Mesenchymal stem cell (in vitro differentiated cells and primary cell): ENCODE data around the gene NOC4L.

ENCODE experiments used
- DNase-seq: peaks from one replicate; pipeline ENCODE4 v3.0.0-alpha.2; 2013
- H2AFZ ChIP-seq: one replicate; pipeline ENCODE4 v1.6.1; 2013; ENCODE audit warnings: low read depth, mild to moderate bottlenecking, control low read depth, inconsistent platforms, low read length, moderate library complexity
- H2AK5ac ChIP-seq: 2 replicates; pipeline ENCODE4 v1.6.1; 2013; ENCODE audit warnings: low read length, moderate library complexity, mild to moderate bottlenecking, inconsistent platforms; ENCODE audit not compliant: severe bottlenecking
- H2BK120ac ChIP-seq: one replicate; pipeline ENCODE4 v1.6.1; 2013; ENCODE audit warnings: low read depth, mild to moderate bottlenecking, inconsistent platforms, low read length, moderate library complexity
- H2BK12ac ChIP-seq, 2 experiments: one replicate each; pipeline ENCODE4 v1.6.1; 2013; ENCODE audit warnings: inconsistent platforms in 2 of 2, low read length in 2 of 2, mild to moderate bottlenecking in 2 of 2, moderate library complexity in 2 of 2, control low read depth in 1 of 2
- H2BK15ac ChIP-seq: one replicate; pipeline ENCODE4 v1.6.1; 2013; ENCODE audit warnings: mild to moderate bottlenecking, low read depth, inconsistent platforms; ENCODE audit not compliant: poor library complexity, severe bottlenecking
- H2BK5ac ChIP-seq: 2 replicates; pipeline ENCODE4 v1.6.1; 2013; ENCODE audit warnings: low read depth, mild to moderate bottlenecking, low read length, control low read depth, inconsistent platforms; ENCODE audit not compliant: poor library complexity, severe bottlenecking
- H3K14ac ChIP-seq, 2 experiments: one replicate each; pipeline ENCODE4 v1.6.1; 2013; ENCODE audit warnings: inconsistent platforms in 2 of 2, low read length in 2 of 2, control low read depth in 1 of 2, mild to moderate bottlenecking in 1 of 2, moderate library complexity in 1 of 2
- H3K18ac ChIP-seq, 2 experiments: one replicate each; pipeline ENCODE4 v1.6.1; 2013; ENCODE audit warnings: inconsistent platforms in 2 of 2, low read length in 2 of 2, control low read depth in 1 of 2, low read depth in 1 of 2, mild to moderate bottlenecking in 1 of 2
- H3K23ac ChIP-seq, 2 experiments: one replicate each; pipeline ENCODE4 v1.6.1; 2013; ENCODE audit warnings: inconsistent platforms in 2 of 2, low read length in 2 of 2, mild to moderate bottlenecking in 2 of 2, moderate library complexity in 2 of 2, control low read depth in 1 of 2
- H3K27ac ChIP-seq: 2 replicates; pipeline ENCODE4 v1.5.1; 2013; ENCODE audit warnings: mild to moderate bottlenecking, moderate library complexity, low read length, control low read depth, inconsistent platforms; ENCODE audit not compliant: poor library complexity, severe bottlenecking
- H3K27me3 ChIP-seq, 2 experiments: 2 replicates each; pipeline versions ENCODE4 v1.6.1 to v1.7.0; 2013; ENCODE audit warnings: low read length in 2 of 2, mild to moderate bottlenecking in 2 of 2, moderate library complexity in 2 of 2, control low read depth in 1 of 2, inconsistent platforms in 1 of 2; ENCODE audit not compliant: control insufficient read depth in 1 of 2, insufficient read depth in 1 of 2
- H3K36me3 ChIP-seq, 2 experiments: 2 replicates each; pipeline versions ENCODE4 v1.6.1 to v1.7.0; 2013; ENCODE audit warnings: low read length in 2 of 2, control low read depth in 1 of 2, inconsistent platforms in 1 of 2, low read depth in 1 of 2, mild to moderate bottlenecking in 1 of 2; ENCODE audit not compliant: insufficient read depth in 2 of 2, control insufficient read depth in 1 of 2
- H3K4ac ChIP-seq, 2 experiments: one replicate each; pipeline ENCODE4 v1.6.1; 2013; ENCODE audit warnings: inconsistent platforms in 2 of 2, low read length in 2 of 2, mild to moderate bottlenecking in 2 of 2, moderate library complexity in 2 of 2, control low read depth in 1 of 2, low read depth in 1 of 2
- H3K4me1 ChIP-seq: 2 replicates; pipeline ENCODE4 v1.6.1; 2013; ENCODE audit warnings: low read depth, low read length, control low read depth; ENCODE audit not compliant: control insufficient read depth, insufficient read depth
- H3K4me2 ChIP-seq: 2 replicates; pipeline ENCODE4 v1.6.1; 2013; ENCODE audit warnings: low read length, mild to moderate bottlenecking, inconsistent platforms; ENCODE audit not compliant: poor library complexity, severe bottlenecking
- H3K4me3 ChIP-seq, 2 experiments: 2 replicates each; pipeline versions ENCODE4 v1.5.1 to v1.7.0; 2013; ENCODE audit warnings: low read length in 2 of 2, mild to moderate bottlenecking in 2 of 2, control low read depth in 1 of 2, low read depth in 1 of 2; ENCODE audit not compliant: insufficient read depth in 1 of 2
- H3K79me1 ChIP-seq: replicated peaks from 2 replicates; pipeline ENCODE4 v1.6.1; 2013; ENCODE audit warnings: mild to moderate bottlenecking, control low read depth, low read length, inconsistent platforms; ENCODE audit not compliant: poor library complexity, severe bottlenecking
- H3K9ac ChIP-seq: 2 replicates; pipeline ENCODE4 v1.7.0; 2013; ENCODE audit warnings: mild to moderate bottlenecking, low read length, moderate library complexity
- H3K9me3 ChIP-seq: 2 replicates; pipeline ENCODE4 v1.7.0; 2013; ENCODE audit warnings: mild to moderate bottlenecking, low read length; ENCODE audit not compliant: control insufficient read depth
- H4K8ac ChIP-seq: one replicate; pipeline ENCODE4 v1.6.1; 2013; ENCODE audit warnings: inconsistent platforms, mild to moderate bottlenecking, low read length, moderate library complexity
- H4K91ac ChIP-seq: one replicate; pipeline ENCODE4 v1.6.1; 2013; ENCODE audit warnings: mild to moderate bottlenecking, low read length, inconsistent platforms
- WGBS: methylation state at CpG from one replicate; pipeline ENCODE4 v1.1.7; 2013; ENCODE audit warnings: mixed read lengths; 5-methylcytosine and 5-hydroxymethylcytosine counted together

The NOC4L gene

DNA sequence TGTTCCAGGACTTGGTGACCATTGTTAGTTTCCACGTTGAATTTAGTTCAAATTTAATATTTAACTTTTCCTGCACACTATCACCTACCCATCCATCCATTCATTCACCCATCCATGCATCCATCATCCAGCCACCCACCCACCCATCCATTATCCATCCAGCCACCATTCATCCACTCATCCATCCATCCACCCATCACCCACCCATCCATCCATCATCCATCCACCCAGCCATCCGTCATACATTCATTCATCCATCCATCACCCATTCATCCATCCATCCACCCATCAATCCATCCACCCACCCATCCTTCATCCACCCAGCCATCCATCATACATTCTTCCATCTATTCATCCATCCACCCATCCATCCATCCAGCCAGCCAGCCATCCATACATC is 21.8 kb downstream of the NOC4L start:
- Histone ChIP-seq H2BK15ac (no peak overlapping the region), H2BK12ac (no peak overlapping the region), H3K4me3 (no peak overlapping the region), H3K4me1 (peaks cover 4% of the 10 kb centered on the region), H3K14ac (no peak overlapping the region), H2AK5ac (no peak overlapping the region), H4K8ac (no peak overlapping the region), H3K9me3 (no peaks in the 10 kb centered on the region), H2BK5ac (no peak overlapping the region), H3K23ac (no peak overlapping the region), H2AFZ (no peak overlapping the region), H3K4ac (no peak overlapping the region), H3K9ac (no peak overlapping the region), H2BK120ac (no peak overlapping the region), H3K27ac (no peak overlapping the region), H3K27me3 (peaks cover 0 to 63% of the 10 kb centered on the region in 2 experiments), H3K18ac (no peak overlapping the region), H4K91ac (peak overlapping the region; percentile 31), H3K79me1 (no peaks in the 10 kb centered on the region), H3K36me3 (peaks cover 0 to 3% of the 10 kb centered on the region in 2 experiments), H3K4me2 (no peak overlapping the region)
- DNase-seq = no peak
- 71% methylated on average over 2 of the region's 2 CpGs for WGBS

DNA sequence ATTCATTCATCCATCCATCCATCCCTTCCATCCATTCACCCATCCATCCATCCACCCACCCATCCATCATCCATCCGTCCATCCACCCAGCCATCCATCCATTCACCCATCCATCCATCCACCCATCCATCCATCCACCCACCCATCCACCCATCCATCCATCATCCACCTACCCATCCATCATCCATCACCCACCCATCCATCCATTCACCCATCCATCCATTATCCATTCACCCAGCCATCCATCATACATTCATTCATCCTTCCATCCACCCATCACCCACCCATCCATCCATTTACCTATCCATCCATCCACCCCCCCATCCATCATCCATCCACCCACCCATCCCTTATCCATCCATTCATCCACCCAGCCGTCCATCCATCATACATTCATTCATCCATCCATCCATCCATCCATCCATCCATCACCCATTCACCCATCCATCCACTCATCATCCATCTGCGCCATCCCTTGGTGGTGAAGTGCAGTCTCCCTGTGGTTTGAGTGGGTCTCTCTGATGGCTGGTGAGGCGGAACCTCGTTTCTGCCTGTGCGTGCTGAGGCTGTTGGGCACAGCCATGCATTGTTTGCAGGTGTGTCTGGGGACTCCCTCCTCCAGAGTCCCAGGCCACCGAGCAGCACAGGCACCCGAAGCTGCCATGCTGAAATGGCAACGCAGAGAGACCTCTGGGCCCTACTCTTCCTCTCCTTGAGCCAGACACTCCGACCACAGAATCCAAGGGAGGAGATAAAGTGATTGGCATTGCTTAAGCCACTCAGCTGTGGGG is 22.7 kb downstream of the NOC4L start:
- H3K4me1 ChIP-seq = peaks cover 4% of the 10 kb centered on the region
- no peak for DNase-seq
- no peak overlapping the region for H2BK15ac ChIP-seq
- no peak overlapping the region for H3K4me3 ChIP-seq
- no peak overlapping the region for H4K8ac ChIP-seq
- no peaks in the 10 kb centered on the region for H3K79me1 ChIP-seq
- H2BK12ac ChIP-seq = no peak overlapping the region
- H2AK5ac ChIP-seq = no peak overlapping the region
- no peak overlapping the region for H3K14ac ChIP-seq
- H2AFZ ChIP-seq = no peak overlapping the region
- no peak overlapping the region for H3K18ac ChIP-seq
- H3K27ac ChIP-seq = no peak overlapping the region
- no peak overlapping the region for H3K9ac ChIP-seq
- H3K36me3 ChIP-seq = peaks cover 0 to 3% of the 10 kb centered on the region in 2 experiments
- H2BK120ac ChIP-seq = no peak overlapping the region
- 90% methylated on average over 10 of the region's 10 CpGs for WGBS
- no peaks in the 10 kb centered on the region for H3K9me3 ChIP-seq
- no peak overlapping the region for H3K4me2 ChIP-seq
- no peak overlapping the region for H2BK5ac ChIP-seq
- peaks cover 6 to 64% of the 10 kb centered on the region in 2 experiments for H3K27me3 ChIP-seq
- H3K23ac ChIP-seq = no peak overlapping the region
- H3K4ac ChIP-seq = no peak overlapping the region
- H4K91ac ChIP-seq = no peak overlapping the region

DNA sequence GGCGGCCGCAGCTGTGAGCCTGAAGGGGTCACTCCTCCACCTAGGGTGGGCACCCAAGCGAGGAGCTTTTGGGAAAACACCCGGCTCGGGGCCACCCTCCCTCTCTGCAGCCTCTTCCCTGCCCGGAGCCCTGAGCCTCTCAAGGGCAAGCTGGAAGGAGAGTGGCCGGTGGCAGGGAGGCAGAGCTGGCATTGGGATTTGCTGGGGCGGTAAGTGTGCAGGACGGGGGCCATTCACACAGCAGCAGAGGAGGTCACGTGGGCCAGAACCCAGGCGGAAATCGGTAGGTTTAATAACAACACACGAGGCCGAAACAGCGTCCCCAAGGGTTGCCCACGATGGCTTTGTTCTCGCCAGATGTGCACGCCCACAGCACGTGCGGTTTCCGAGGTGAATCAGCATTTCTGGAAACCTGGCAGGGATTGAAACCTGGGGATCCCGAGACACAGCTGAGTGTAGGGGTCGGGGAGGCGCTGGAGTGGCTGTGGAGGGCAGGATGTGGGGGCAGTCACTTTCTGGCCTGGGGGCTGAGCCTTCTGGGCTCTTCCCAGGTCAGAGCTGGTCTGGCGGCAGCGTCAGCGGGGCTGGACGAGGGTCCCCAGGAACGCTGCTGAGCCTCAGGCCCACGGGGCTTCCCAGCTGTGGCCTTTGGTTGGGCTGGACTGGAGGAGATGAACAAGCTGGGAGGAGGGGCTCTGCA is 23.5 kb downstream of the NOC4L start:
- 88% methylated on average over 29 of the region's 30 CpGs for WGBS
- Histone ChIP-seq H2AFZ (no peak overlapping the region), H4K91ac (no peak overlapping the region), H3K9me3 (no peaks in the 10 kb centered on the region), H3K18ac (no peak overlapping the region), H2BK5ac (no peak overlapping the region), H3K79me1 (no peaks in the 10 kb centered on the region), H4K8ac (no peak overlapping the region), H3K14ac (no peak overlapping the region), H2BK15ac (no peak overlapping the region), H3K36me3 (peaks cover 0 to 3% of the 10 kb centered on the region in 2 experiments), H3K4me3 (no peak overlapping the region), H3K9ac (no peak overlapping the region), H3K4me2 (no peak overlapping the region), H2AK5ac (no peak overlapping the region), H3K4ac (no peak overlapping the region), H3K27ac (no peak overlapping the region), H2BK120ac (no peak overlapping the region), H3K4me1 (peaks cover 1% of the 10 kb centered on the region), H3K27me3 (peaks cover 7 to 66% of the 10 kb centered on the region in 2 experiments), H3K23ac (no peak overlapping the region), H2BK12ac (no peak overlapping the region)
- no peak for DNase-seq

DNA sequence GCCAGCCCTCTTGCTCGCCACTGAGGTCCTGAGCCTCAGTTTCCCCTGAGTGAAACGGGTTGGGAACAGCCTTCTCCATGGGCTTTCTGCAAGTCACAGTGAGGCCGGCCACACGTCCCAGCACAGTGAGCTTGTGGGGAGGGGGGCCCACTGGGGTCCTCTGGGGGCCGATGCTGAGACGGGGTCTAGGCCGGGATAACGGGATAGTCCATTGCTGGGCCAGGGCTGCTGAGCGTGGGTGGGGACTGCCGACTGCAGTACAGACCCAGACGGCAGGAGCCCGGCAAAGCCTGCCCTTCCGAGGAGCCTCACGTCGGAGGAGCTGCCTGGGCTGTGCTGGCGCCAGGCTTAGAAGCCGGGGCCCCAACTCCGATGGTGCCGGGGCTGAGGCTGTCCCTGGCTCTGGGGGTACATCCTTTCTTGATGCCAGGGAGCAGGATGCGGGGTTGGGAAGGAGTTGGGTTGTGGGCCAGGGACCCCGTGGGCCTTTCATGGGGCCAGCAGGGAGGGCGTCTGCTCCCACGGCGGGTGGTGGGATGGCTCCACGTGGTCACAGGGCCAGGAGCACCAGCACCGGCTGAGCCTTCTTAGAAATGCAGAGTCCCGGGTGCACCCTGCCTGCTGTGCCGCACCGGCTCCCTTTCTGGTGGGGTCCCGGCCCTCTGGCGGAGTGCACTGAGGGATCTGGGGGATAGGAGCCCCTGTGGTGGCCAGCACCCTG is 24.2 kb downstream of the NOC4L start:
- no peak overlapping the region for H2BK12ac ChIP-seq
- DNase-seq = no peak
- 92% methylated on average over 31 of the region's 31 CpGs for WGBS
- H3K4me1 ChIP-seq = peaks cover 1% of the 10 kb centered on the region
- no peak overlapping the region for H3K18ac ChIP-seq
- no peak overlapping the region for H2BK15ac ChIP-seq
- no peak overlapping the region for H3K4ac ChIP-seq
- H3K27me3 ChIP-seq = peaks cover 12 to 65% of the 10 kb centered on the region in 2 experiments
- no peak overlapping the region for H2BK5ac ChIP-seq
- H3K4me2 ChIP-seq = no peak overlapping the region
- no peak overlapping the region for H3K9ac ChIP-seq
- H3K9me3 ChIP-seq = no peaks in the 10 kb centered on the region
- no peak overlapping the region for H2AFZ ChIP-seq
- H3K14ac ChIP-seq = no peak overlapping the region
- H3K23ac ChIP-seq = no peak overlapping the region
- no peaks in the 10 kb centered on the region for H3K79me1 ChIP-seq
- H3K27ac ChIP-seq = no peak overlapping the region
- H2BK120ac ChIP-seq = no peak overlapping the region
- H4K8ac ChIP-seq = no peak overlapping the region
- H2AK5ac ChIP-seq = no peak overlapping the region
- H3K36me3 ChIP-seq = peaks cover 0 to 3% of the 10 kb centered on the region in 2 experiments
- H4K91ac ChIP-seq = no peak overlapping the region
- H3K4me3 ChIP-seq = no peak overlapping the region
